GM18951 (cell line): ENCODE results near the gene SOHLH2.

Source experiments
- POLR2A ChIP-seq: IDR thresholded peaks from 4 replicates; pipeline ENCODE4 v1.6.1; 2011; ENCODE audit warnings: mild to moderate bottlenecking; ENCODE audit not compliant: insufficient read length, insufficient read depth; ENCODE audit errors: extremely low read depth
- in situ Hi-C: fragments of 300-500 bp; cut with MboI; formaldehyde crosslinking; loops from one replicate; pipeline ENCODE4 v1.12.0; 2022; ENCODE audit warnings: low sequenced_read_pairs, mixed read lengths, inconsistent platforms; ENCODE audit not compliant: unreplicated experiment

Gene SOHLH2

DNA sequence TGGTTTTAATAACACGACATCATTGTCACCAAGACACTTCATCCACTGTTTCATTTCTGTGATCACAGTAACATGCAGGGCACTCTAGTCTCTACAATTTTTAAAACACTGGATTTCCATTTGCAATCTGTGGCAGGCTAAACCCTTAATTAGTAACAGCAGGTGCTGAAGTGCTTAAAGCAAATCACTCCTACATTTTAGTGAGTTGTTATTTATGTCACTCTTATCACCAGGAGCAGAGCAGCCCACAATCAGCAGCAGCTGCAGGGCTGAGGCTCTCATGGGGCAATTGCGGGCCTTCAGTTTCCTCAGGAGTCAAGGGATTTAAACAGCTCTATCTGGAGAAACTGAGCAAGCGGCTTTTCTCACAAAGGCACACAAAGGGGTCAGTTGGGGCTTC, 1.6 kb downstream of the SOHLH2 start:
- TF ChIP-seq POLR2A = no peak

DNA sequence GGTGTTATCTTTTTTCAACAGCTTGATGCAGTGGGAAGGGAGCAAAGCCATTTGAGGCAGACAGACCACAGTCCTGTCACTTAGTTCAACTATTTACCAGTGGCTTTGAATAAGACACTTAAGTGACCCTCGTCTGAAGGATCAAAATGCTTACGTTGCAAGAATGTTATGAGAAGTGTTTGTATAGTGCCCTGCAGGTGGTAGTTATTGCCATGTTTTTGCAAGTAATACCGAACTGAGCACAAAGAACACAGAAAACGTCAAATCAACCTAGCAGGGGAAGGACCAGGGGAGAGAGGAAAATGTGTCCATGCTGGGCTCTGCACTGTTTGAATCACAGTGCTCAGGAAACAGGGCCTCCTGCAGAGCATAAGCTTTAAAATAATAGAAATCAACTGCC, 2.8 kb downstream of the SOHLH2 start:
- in situ Hi-C loops = no loop called here
- no peak for TF ChIP-seq POLR2A

More for the DNA sequence above, 1.6 kb downstream of the SOHLH2 start:
- in situ Hi-C loops = no loop called here

DNA sequence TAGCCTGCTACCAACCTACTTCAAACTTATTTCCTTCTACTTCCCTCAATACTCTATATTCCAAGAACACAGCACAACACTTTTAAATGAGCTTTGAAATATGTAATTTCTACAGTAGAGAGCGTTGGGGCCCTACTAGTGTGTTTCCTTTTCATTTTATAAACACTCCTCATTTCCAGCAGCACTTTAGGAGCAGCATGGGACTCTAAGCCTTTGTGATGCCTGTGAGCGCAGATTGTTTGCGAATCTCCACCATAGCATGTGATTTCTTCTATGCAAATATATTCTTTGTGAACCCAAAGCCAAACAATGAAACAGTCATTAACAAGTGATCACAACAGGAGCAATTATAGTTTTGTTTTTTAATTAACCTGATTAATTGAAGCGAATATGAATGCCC, 3.6 kb downstream of the SOHLH2 start:
- in situ Hi-C loops = no loop called here

DNA sequence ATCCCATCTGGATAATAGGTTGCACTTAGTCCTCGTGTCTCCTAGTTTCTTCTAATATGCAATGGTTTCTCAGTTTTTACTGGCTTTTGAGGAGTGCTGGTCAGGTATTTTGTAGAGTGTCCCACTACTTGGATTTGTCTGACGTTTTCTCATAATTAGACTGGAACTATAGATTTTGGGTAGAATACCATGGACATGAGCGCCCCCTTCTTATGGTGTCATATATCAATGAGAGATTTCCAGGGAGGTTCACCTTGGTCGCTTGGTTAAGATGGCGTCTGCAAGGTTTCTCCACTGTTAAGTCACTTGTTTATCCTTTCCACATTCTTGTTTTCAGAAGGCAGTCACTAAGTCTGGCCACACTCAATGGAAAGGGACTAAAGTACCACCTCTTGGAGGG, 6.7 kb downstream of the SOHLH2 start:
- TF ChIP-seq POLR2A = no peak
- in situ Hi-C loops = no loop called here

More for the DNA sequence above, 3.6 kb downstream of the SOHLH2 start:
- no peak for TF ChIP-seq POLR2A

GRCh38 chr13:36193151-36193855, 21.1 kb downstream of the SOHLH2 start:
- no peak for TF ChIP-seq POLR2A
- in situ Hi-C loops = no loop called here

- no peak for TF ChIP-seq POLR2A
- in situ Hi-C loops = no loop called here
Observed at GRCh38 chr13:36192166-36192565, 22.2 kb downstream of the SOHLH2 start.

GRCh38 chr13:36190771-36191170, 23.6 kb downstream of the SOHLH2 start:
- TF ChIP-seq POLR2A = no peak
- in situ Hi-C loops = no loop called here

GRCh38 chr13:36188441-36188840, 25.9 kb downstream of the SOHLH2 start:
- in situ Hi-C loops = no loop called here
- no peak for TF ChIP-seq POLR2A

- TF ChIP-seq POLR2A = no peak
- in situ Hi-C loops = no loop called here
Observed at GRCh38 chr13:36183901-36184300, 30.5 kb downstream of the SOHLH2 start.

DNA sequence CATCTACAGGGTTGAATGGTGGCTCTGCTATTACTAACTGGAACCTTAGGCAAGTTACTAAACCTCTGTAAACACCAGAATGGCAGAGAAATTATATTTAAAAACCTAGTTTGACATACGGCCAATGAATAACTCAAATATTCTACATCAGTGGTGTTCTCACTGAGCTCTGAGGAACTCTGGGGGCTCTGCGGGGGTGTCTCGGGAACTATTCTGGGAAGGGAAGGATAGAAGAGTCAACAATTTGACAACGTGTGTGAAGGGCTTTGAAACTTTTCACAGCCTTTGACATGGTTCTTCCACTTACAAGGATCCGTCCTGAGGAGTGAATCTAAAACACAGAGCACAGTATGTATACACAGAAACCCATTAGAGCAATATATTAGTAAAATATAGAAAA, 38.7 kb downstream of the SOHLH2 start:
- no peak for TF ChIP-seq POLR2A
- in situ Hi-C loops = no loop called here

- TF ChIP-seq POLR2A = no peak
- in situ Hi-C loops = no loop called here
Observed at GRCh38 chr13:36174923-36175322, 39.4 kb downstream of the SOHLH2 start.

- no peak for TF ChIP-seq POLR2A
Observed at GRCh38 chr13:36173571-36174322, 40.6 kb downstream of the SOHLH2 start.

DNA sequence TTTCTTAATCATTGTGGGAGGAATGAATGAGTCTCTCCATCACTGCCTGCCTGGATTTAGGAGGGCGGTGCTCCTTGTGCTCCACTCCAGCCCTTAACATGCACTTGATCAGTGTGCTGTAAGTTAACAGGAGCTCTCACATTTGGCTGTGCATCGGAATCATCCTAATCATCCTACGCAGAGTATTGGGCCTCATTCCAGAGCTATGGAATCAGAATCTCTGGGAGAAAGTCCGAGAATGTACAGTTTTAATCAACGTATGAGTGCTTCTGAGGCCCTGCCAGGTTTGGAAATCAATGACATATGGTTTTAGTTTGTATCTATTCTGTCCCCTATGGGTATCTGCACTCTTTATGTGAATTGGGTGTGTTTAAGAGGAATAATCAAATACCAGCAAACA, 48.3 kb downstream of the SOHLH2 start:
- no peak for TF ChIP-seq POLR2A
- in situ Hi-C loops = no loop called here

More at GRCh38 chr13:36173571-36174322, 40.6 kb downstream of the SOHLH2 start:
- in situ Hi-C loops = no loop called here

- in situ Hi-C loops = no loop called here
- TF ChIP-seq POLR2A = no peak
Observed at GRCh38 chr13:36163809-36164308, 50.5 kb downstream of the SOHLH2 start.
